Testis (tissue), 3 donors: ENCODE results near the gene ZNF350. TPM values are rescaled to one million over a fixed set of nuclear protein-coding genes. Genes with fewer than 3 reads are reported as not detected.
"Not testable (repeated sequence)": the region's sequence is repeated elsewhere in the genome, so short reads cannot be mapped to it uniquely, and the experiment has no call there.

Source experiments
- DNase-seq: peaks from one replicate; pipeline ENCODE4 v3.0.0-alpha.2; 2019
- H3K27ac ChIP-seq, 2 donors: fragments of 200-600 bp; sonication (generic); one replicate each; pipeline ENCODE4 v1.5.1; 2019
- H3K27me3 ChIP-seq: fragments of 200-600 bp; sonication (generic); one replicate; pipeline ENCODE4 v1.5.1; 2019
- H3K36me3 ChIP-seq: fragments of 200-600 bp; sonication (generic); one replicate; pipeline ENCODE4 v1.5.1; 2017; ENCODE audit warnings: low read depth; ENCODE audit errors: missing control alignments
- H3K4me1 ChIP-seq: fragments of 200-600 bp; sonication (generic); one replicate; pipeline ENCODE4 v1.5.1; 2019
- H3K4me3 ChIP-seq, 2 donors: fragments of 200-600 bp; sonication (generic); one replicate each; pipeline ENCODE4 v1.5.1; 2017 to 2019
- H3K9me3 ChIP-seq: fragments of 200-600 bp; sonication (generic); one replicate; pipeline ENCODE4 v1.5.1; 2017
- POLR2A ChIP-seq: fragments of 450-650 bp; IDR thresholded peaks from one replicate; pipeline ENCODE4 v1.6.1; 2017; ENCODE audit warnings: antibody characterized with exemption, mild to moderate bottlenecking, moderate library complexity
- WGBS, 2 donors: methylation state at CpG; one replicate each; pipeline ENCODE4 v1.1.5; 2018; 5-methylcytosine and 5-hydroxymethylcytosine counted together
- intact Hi-C: fragments of 100-400 bp; cut with DNase I; formaldehyde crosslinking; loops from one replicate; pipeline ENCODE4 v1.15.1; 2023; ENCODE audit warnings: low total_unique reads
- polyA plus RNA-seq: library from polyadenylated mRNA; stranded (reverse); fragments of 350-450 nt; fragmentation: Illumina TruSeq; extraction: RNeasy Lipid Tissue Mini Kit (QIAGEN cat#74804); gene quantifications from one replicate; pipeline ENCODE4 v1.2.3, GENCODE V29; 2014; ENCODE audit warnings: low read depth, low replicate concordance; ENCODE audit not compliant: insufficient read depth
- total RNA-seq, 2 donors: library from RNA; depleted of rRNA; stranded (reverse); fragments of >200 nt; gene quantifications; one replicate each; pipeline ENCODE4 v1.2.3, GENCODE V29; 2016
- TF ChIP-seq, protein P1 (sequence below), 3 experiments: fragments of 450-650 bp in 2 of 3; fragments of 200-600 bp in 1 of 3; sonication (generic) in 1 of 3; IDR thresholded peaks; one replicate each; pipeline ENCODE4 v1.5.1; 2016 to 2019; ENCODE audit warnings: antibody characterized with exemption in 3 of 3, mild to moderate bottlenecking in 2 of 3, moderate library complexity in 1 of 3

ZNF350 gene
- total and polyA plus RNA-seq, 3 donors from 2014 or later = 7.5 to 19.0 (median 18.0) TPM

DNA sequence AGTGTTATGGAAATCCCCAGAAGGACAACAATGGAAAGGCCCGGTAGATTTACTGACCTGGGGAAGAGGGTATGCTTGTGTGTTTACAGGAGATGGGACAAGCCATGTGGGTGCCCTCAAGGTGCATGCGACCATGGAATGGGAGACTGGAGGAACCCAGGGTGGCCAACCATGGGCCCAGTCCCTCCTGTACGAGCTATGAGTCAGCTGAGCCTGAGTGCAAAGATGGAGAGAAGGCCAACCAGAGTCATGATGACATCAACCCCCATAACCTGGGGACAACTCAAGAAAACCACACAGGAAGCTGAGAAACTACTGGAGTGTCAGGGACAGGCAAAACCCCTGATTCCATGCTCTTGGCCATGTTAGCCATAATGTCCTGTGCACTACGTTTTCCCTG lies 7.8 kb downstream of the ZNF350 start:
- intact Hi-C loops = no loop called here
- TF ChIP-seq POLR2A = no peak
- TF ChIP-seq, protein P1, sequence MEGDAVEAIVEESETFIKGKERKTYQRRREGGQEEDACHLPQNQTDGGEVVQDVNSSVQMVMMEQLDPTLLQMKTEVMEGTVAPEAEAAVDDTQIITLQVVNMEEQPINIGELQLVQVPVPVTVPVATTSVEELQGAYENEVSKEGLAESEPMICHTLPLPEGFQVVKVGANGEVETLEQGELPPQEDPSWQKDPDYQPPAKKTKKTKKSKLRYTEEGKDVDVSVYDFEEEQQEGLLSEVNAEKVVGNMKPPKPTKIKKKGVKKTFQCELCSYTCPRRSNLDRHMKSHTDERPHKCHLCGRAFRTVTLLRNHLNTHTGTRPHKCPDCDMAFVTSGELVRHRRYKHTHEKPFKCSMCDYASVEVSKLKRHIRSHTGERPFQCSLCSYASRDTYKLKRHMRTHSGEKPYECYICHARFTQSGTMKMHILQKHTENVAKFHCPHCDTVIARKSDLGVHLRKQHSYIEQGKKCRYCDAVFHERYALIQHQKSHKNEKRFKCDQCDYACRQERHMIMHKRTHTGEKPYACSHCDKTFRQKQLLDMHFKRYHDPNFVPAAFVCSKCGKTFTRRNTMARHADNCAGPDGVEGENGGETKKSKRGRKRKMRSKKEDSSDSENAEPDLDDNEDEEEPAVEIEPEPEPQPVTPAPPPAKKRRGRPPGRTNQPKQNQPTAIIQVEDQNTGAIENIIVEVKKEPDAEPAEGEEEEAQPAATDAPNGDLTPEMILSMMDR (IDR thresholded peaks at IDR 0.05) = no peak
- no peaks in the 10 kb centered on the region for H3K27me3 ChIP-seq
- no peaks in the 10 kb centered on the region for H3K36me3 ChIP-seq
- no peak for DNase-seq
- no peak overlapping the region for H3K27ac ChIP-seq
- no peak overlapping the region for H3K4me3 ChIP-seq
- H3K9me3 ChIP-seq = no peaks in the 10 kb centered on the region
- H3K4me1 ChIP-seq = peaks cover 9% of the 10 kb centered on the region
- WGBS, 2 donors = 91 to 97% methylated on average over 4 of the region's 4 CpGs

DNA sequence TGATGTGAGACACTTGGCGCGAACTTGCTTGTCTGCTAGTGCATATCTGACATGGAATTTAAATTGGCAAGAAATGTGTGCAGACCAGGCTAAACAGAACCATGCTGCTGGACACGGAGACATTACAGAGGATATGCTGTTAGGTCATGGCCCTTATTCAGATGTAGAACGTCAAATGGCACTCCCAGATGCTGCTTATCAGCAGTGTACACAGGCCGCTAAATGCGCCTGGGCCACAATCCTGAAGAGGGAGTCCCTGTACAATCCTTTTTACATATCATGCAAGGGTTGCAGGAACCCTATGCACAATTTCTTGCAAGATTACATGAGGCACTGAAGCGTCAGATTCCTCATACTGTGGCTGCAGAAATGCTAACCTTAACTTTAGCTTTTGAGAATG lies 9.3 kb downstream of the ZNF350 start:
- H3K9me3 ChIP-seq = no peaks in the 10 kb centered on the region
- no peak overlapping the region for H3K27ac ChIP-seq
- DNase-seq = no peak
- TF ChIP-seq POLR2A = no peak
- TF ChIP-seq, protein P1 (IDR thresholded peaks at IDR 0.05) = no peak
- H3K27me3 ChIP-seq = no peaks in the 10 kb centered on the region
- no peak overlapping the region for H3K4me3 ChIP-seq
- 60 to 84% methylated on average over 6 to 7 of the region's 7 CpGs for WGBS, 2 donors
- intact Hi-C loops = no loop called here
- H3K36me3 ChIP-seq = no peaks in the 10 kb centered on the region
- peaks cover 3% of the 10 kb centered on the region for H3K4me1 ChIP-seq

DNA sequence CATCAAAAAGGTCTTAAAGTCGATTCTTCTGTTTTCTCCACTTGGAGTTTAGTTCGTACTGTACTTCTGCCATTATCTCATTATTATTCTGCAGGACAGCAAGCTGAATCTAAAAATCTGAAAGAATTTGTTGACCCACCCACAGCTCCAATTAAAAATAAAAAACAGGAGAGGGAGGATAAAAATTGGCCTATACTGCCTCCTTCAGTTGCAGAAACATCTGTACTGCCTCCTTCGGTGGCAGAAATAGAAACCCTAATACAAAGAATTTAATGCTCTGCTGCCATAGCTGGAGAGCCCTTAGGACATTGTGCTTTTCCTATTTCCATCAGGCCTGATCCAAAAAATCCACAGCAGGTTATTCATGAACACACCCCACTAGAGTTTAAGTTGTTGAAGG lies 9.8 kb downstream of the ZNF350 start:
- Histone ChIP-seq H3K4me1 (no peaks in the 10 kb centered on the region), H3K9me3 (no peaks in the 10 kb centered on the region), H3K4me3 (no peak overlapping the region), H3K27ac (no peak overlapping the region), H3K27me3 (no peaks in the 10 kb centered on the region), H3K36me3 (no peaks in the 10 kb centered on the region)
- WGBS, 2 donors = 84 to 88% methylated on average over 3 of the region's 3 CpGs
- TF ChIP-seq, protein P1 (IDR thresholded peaks at IDR 0.05) = no peak
- no peak for TF ChIP-seq POLR2A
- intact Hi-C loops = no loop called here
- DNase-seq = no peak

DNA sequence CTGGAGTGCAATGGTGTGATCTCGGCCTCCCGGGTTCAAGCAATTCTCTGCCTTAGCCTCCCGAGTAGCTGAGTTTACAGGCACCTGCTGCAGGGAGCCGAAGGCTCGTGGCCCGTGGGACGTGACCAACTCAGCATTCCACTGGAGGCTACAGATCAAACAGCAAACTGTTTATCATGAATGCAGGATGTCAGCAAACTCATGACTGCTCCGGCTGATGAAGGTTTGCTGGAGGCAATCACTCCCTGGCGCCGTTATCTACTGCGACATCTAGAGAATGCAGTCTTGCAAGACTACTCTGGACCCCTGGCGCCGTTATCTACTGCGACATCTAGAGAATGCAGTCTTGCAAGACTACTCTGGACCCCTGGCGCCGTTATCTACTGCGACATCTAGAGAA lies 10.9 kb downstream of the ZNF350 start:
- H3K9me3 ChIP-seq, DNase-seq: not testable (repeated sequence)

DNA sequence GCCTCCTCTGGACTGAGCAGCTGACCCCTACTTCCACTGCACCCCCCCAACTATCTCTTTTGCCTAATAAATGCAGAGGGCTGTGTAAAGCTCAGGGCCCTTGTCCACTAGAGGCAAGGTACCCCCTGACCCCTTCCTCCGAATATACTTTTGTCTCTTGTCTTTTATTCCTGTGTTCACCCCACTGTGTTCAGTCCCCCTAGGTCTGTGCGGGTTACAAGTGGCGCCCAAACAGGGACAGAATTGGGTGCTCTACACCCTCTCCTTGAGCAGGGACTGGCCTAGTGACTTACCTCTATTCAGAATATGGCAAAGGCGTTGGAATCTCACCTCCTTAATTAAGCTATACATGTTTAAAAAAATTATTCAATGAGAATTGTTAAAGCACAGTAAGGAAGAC lies 15.0 kb downstream of the ZNF350 start:
- Histone ChIP-seq H3K27me3 (no peaks in the 10 kb centered on the region), H3K4me3 (no peak overlapping the region), H3K27ac (no peak overlapping the region), H3K4me1 (no peaks in the 10 kb centered on the region), H3K36me3 (peaks cover 3% of the 10 kb centered on the region), H3K9me3 (no peaks in the 10 kb centered on the region)
- no peak for DNase-seq
- TF ChIP-seq POLR2A = no peak
- TF ChIP-seq, protein P1 (IDR thresholded peaks at IDR 0.05) = no peak
- intact Hi-C loops = no loop called here
- WGBS, 2 donors = 96 to 98% methylated on average over 4 of the region's 4 CpGs

More for the DNA sequence above, 10.9 kb downstream of the ZNF350 start:
- H3K27ac ChIP-seq, H3K36me3 ChIP-seq, H3K4me1 ChIP-seq, H3K27me3 ChIP-seq, H3K4me3 ChIP-seq, intact Hi-C loops: not testable (repeated sequence)
- WGBS, 2 donors = 96% methylated on average over 17 of the region's 17 CpGs
